Ammon's horn (tissue), 1 donor: ENCODE measurements around the gene KCNAB2.

ENCODE experiments used
- DNase-seq: peaks from one replicate; pipeline ENCODE4 v3.0.0-alpha.2; 2016; ENCODE audit warnings: low spot score

Gene KCNAB2

GRCh38 chr1:6083385-6083784, 37.7 kb downstream of the KCNAB2 start:
- DNase-seq = no peak

GRCh38 chr1:6083801-6084446, 38.2 kb downstream of the KCNAB2 start:
- peak; percentile 48 for DNase-seq

GRCh38 chr1:6084781-6085495, 39.2 kb downstream of the KCNAB2 start:
- no peak for DNase-seq

- DNase-seq = no peak
Observed at GRCh38 chr1:6085666-6086065, 40.0 kb downstream of the KCNAB2 start.

- no peak for DNase-seq
Observed at GRCh38 chr1:6086358-6086757, 40.7 kb downstream of the KCNAB2 start.

GRCh38 chr1:6086762-6087376, 41.2 kb downstream of the KCNAB2 start:
- DNase-seq = no peak

GRCh38 chr1:6087377-6087772, 41.7 kb downstream of the KCNAB2 start:
- no peak for DNase-seq

GRCh38 chr1:6087958-6088357, 42.3 kb downstream of the KCNAB2 start:
- DNase-seq = no peak

- no peak for DNase-seq
Observed at GRCh38 chr1:6088956-6089355, 43.3 kb downstream of the KCNAB2 start.

- DNase-seq = no peak
Observed at GRCh38 chr1:6090288-6090687, 44.6 kb downstream of the KCNAB2 start.

GRCh38 chr1:6090996-6091822, 45.5 kb downstream of the KCNAB2 start:
- DNase-seq = no peak

GRCh38 chr1:6091823-6092109, 46.1 kb downstream of the KCNAB2 start:
- no peak for DNase-seq

GRCh38 chr1:6092211-6092610, 46.5 kb downstream of the KCNAB2 start:
- DNase-seq = no peak

GRCh38 chr1:6093071-6093470, 47.4 kb downstream of the KCNAB2 start:
- no peak for DNase-seq

GRCh38 chr1:6093611-6094010, 47.9 kb downstream of the KCNAB2 start:
- no peak for DNase-seq

GRCh38 chr1:6094246-6094645, 48.6 kb downstream of the KCNAB2 start:
- DNase-seq = no peak

- no peak for DNase-seq
Observed at GRCh38 chr1:6094801-6095505, 49.3 kb downstream of the KCNAB2 start.

- DNase-seq = no peak
Observed at GRCh38 chr1:6095511-6096242, 50.0 kb downstream of the KCNAB2 start.

GRCh38 chr1:6096243-6097116, 50.8 kb downstream of the KCNAB2 start:
- DNase-seq = no peak

- no peak for DNase-seq
Observed at GRCh38 chr1:6097117-6097595, 51.5 kb downstream of the KCNAB2 start.
